Stimulated activated memory B cell treated with anti-CD40 and anti-IgM and Interleukin-4, amounts not matched to agents 10 μg/mL and 1 μg/mL and 100 μg/mL, for 72 hours (primary cell): ENCODE data around the gene TRPM1.

Source experiments
- ATAC-seq: fragments of 150-1000 bp; cut with Tn5 transposase; 2 replicates; pipeline ENCODE4 v1.10.0; 2021
- H3K27ac Mint-ChIP-seq: one replicate; pipeline ENCODE4 v1.8.0; 2022; ENCODE audit warnings: mild to moderate bottlenecking, mixed read lengths
- H3K27me3 Mint-ChIP-seq: one replicate; pipeline ENCODE4 v1.8.0; 2022; ENCODE audit warnings: mixed read lengths
- H3K36me3 Mint-ChIP-seq: one replicate; pipeline ENCODE4 v1.8.0; 2022; ENCODE audit warnings: mixed read lengths
- H3K4me1 Mint-ChIP-seq: one replicate; pipeline ENCODE4 v1.8.0; 2022; ENCODE audit warnings: mixed read lengths
- H3K4me3 Mint-ChIP-seq: one replicate; pipeline ENCODE4 v1.8.0; 2022; ENCODE audit warnings: mild to moderate bottlenecking, moderate library complexity, mixed read lengths
- H3K9me3 Mint-ChIP-seq: one replicate; pipeline ENCODE4 v1.8.0; 2022; ENCODE audit warnings: mixed read lengths

TRPM1 gene

GRCh38 chr15:30978328-30978727 lies 123.2 kb downstream of the TRPM1 start:
- H3K36me3 Mint-ChIP-seq = peaks cover 55% of the 10 kb centered on the region
- peaks cover 54% of the 10 kb centered on the region for H3K4me1 Mint-ChIP-seq
- peak overlapping the region; percentile 55 for H3K27ac Mint-ChIP-seq
- peaks cover 4% of the 10 kb centered on the region for H3K9me3 Mint-ChIP-seq
- H3K4me3 Mint-ChIP-seq = no peak overlapping the region
- H3K27me3 Mint-ChIP-seq = no peaks in the 10 kb centered on the region
- no peak for ATAC-seq

GRCh38 chr15:30974112-30974511 lies 127.4 kb downstream of the TRPM1 start:
- no peak overlapping the region for H3K4me3 Mint-ChIP-seq
- H3K36me3 Mint-ChIP-seq = peaks cover 45% of the 10 kb centered on the region
- H3K27me3 Mint-ChIP-seq = no peaks in the 10 kb centered on the region
- H3K27ac Mint-ChIP-seq = no peak overlapping the region
- H3K4me1 Mint-ChIP-seq = peaks cover 38% of the 10 kb centered on the region
- no peaks in the 10 kb centered on the region for H3K9me3 Mint-ChIP-seq
- ATAC-seq = no peak

GRCh38 chr15:30973379-30973778 lies 128.1 kb downstream of the TRPM1 start:
- H3K27me3 Mint-ChIP-seq = no peaks in the 10 kb centered on the region
- no peak overlapping the region for H3K4me3 Mint-ChIP-seq
- H3K4me1 Mint-ChIP-seq = peaks cover 31% of the 10 kb centered on the region
- ATAC-seq = no peak
- peaks cover 47% of the 10 kb centered on the region for H3K36me3 Mint-ChIP-seq
- H3K9me3 Mint-ChIP-seq = no peaks in the 10 kb centered on the region
- no peak overlapping the region for H3K27ac Mint-ChIP-seq

DNA sequence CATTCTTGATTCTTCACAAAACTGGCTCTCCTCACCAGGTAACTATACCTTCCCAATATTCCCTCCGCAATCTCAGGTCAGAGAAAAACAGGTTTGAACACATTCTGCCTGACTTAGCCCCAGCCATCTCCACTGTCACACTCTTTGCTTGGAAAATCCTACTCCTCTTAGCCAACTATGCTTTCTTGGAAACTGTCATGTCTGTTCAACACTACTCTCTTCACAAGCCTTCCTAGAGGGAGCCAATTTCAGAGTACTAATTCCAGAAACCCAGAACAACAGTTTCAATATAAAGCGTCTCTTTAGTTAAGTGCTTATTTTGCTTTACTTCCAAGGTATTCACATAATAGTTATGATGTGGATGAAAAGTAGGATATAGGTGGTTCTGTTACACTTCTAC lies 131.8 kb downstream of the TRPM1 start:
- Mint-ChIP-seq H3K4me1 (peaks cover 24% of the 10 kb centered on the region), H3K9me3 (no peaks in the 10 kb centered on the region), H3K27me3 (no peaks in the 10 kb centered on the region), H3K27ac (peak overlapping the region; percentile 74), H3K36me3 (peaks cover 51% of the 10 kb centered on the region), H3K4me3 (no peak overlapping the region)
- ATAC-seq = no peak

DNA sequence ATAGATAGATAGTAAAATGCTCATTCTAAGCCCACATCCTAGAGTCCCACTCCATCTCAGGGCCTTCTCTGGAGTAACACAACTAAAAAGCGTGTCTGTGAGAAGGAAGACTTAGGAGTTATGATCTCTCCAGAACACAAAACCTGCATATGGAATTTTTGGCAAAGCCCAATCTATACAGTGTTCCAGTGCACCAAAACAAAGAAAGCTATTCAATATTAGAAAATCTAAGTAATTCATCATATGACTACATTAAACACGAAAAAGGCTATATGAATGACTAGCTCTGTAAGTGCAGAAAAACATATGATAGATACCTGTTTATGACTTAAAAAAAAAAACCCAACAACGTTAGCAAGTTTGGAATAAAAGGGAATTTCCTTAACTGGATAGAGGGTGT lies 137.8 kb downstream of the TRPM1 start:
- Mint-ChIP-seq H3K36me3 (peaks cover 52% of the 10 kb centered on the region), H3K27ac (no peak overlapping the region), H3K9me3 (no peaks in the 10 kb centered on the region), H3K27me3 (no peaks in the 10 kb centered on the region), H3K4me1 (peaks cover 11% of the 10 kb centered on the region), H3K4me3 (no peak overlapping the region)
- ATAC-seq = no peak

- no peaks in the 10 kb centered on the region for H3K27me3 Mint-ChIP-seq
- no peak overlapping the region for H3K4me3 Mint-ChIP-seq
- ATAC-seq = no peak
- no peaks in the 10 kb centered on the region for H3K9me3 Mint-ChIP-seq
- peaks cover 17% of the 10 kb centered on the region for H3K4me1 Mint-ChIP-seq
- peaks cover 56% of the 10 kb centered on the region for H3K36me3 Mint-ChIP-seq
- peak overlapping the region; percentile 59 for H3K27ac Mint-ChIP-seq
Measured at GRCh38 chr15:30962659-30963058, 138.9 kb downstream of the TRPM1 start.

DNA sequence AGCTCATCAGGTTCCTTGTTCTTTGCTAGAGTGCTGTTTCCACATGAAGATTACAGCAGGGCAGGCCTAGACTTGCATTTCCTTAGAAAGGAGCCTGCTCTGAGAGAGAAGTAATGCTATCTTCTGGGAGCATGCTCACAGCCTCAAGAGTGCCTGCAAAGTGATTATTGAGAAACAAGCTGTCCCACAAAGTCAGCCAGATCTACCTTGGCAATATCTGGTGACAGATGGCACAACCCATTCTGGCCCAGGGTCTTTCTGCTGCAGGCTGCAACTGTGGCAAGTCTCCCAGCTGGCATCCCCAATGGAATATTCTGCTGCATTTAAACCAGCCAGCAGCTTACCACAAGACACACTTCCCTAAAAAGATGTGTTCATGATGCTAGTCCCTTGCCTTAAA lies 139.4 kb downstream of the TRPM1 start:
- peak overlapping the region; percentile 59 for H3K27ac Mint-ChIP-seq
- H3K9me3 Mint-ChIP-seq = no peaks in the 10 kb centered on the region
- no peak for ATAC-seq
- H3K36me3 Mint-ChIP-seq = peaks cover 62% of the 10 kb centered on the region
- no peaks in the 10 kb centered on the region for H3K27me3 Mint-ChIP-seq
- H3K4me3 Mint-ChIP-seq = no peak overlapping the region
- H3K4me1 Mint-ChIP-seq = peaks cover 21% of the 10 kb centered on the region

GRCh38 chr15:30958219-30958618 lies 143.3 kb downstream of the TRPM1 start:
- Mint-ChIP-seq H3K27me3 (no peaks in the 10 kb centered on the region), H3K27ac (peak overlapping the region; percentile 4), H3K36me3 (peaks cover 77% of the 10 kb centered on the region), H3K4me1 (peaks cover 16% of the 10 kb centered on the region), H3K9me3 (no peaks in the 10 kb centered on the region), H3K4me3 (no peak overlapping the region)
- ATAC-seq = no peak

DNA sequence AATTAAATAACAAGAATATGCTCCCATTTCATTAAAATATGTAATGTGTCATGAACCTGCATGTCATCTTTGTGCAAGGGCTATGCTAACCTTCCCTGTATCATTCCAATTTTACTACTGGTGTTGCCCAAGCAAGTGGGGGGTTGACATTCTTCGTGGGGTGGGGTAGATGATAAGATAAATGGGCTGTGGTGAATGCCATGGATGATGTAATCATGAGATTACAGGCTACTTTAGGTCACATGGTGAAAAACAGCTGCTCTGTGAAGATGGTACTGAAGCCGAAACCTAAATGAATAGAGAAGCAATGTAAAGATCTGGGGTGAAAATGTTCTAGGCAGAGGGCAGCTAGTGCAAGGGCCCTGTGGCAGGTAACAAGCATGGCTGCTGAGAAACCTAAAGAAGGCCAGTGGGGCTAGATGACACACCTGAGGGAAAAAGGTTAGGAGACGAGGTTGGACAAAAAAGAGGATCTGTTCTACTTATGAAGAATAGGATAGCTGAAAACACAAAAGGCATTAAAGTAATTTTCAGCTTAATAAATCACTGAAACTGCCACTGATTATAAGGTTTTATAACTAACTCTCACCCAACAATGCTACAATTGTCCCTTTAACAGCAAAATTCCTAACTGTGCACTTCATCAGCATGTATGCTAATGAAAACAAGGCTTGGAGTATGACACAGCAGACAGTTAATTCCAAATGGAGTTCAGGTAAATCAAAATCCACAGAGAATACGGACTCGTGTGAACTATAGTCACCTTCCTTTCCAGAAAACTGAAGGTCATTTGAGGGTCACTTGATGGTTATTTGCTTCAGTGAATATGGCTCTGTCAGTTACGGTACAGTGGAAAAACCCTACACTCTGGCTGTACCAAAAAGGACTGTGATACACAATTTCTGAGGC lies 145.1 kb downstream of the TRPM1 start:
- Mint-ChIP-seq H3K27me3 (no peaks in the 10 kb centered on the region), H3K27ac (peak overlapping the region; percentile 13), H3K9me3 (no peaks in the 10 kb centered on the region), H3K4me3 (no peak overlapping the region), H3K4me1 (peaks cover 12% of the 10 kb centered on the region), H3K36me3 (peaks cover 84% of the 10 kb centered on the region)
- ATAC-seq = no peak

DNA sequence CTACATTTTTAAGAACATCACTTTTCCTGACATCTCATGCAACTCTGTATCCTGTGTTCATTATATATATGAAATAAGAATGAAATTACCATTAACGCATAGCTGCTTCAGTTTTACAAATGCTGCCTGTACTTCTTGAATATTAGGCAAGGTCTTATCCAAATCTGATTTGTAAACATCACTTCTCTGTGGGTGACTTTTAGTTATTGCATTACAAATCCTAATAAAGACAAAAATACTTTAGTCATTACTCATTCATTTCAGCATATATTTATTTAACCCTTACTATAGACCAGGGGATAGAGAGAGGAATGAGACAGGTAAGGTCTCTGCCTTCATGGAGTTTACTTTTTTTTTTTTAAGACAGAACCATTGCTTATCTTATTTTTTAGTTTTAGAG lies 146.9 kb downstream of the TRPM1 start:
- Mint-ChIP-seq H3K27me3 (no peaks in the 10 kb centered on the region), H3K4me3 (no peak overlapping the region), H3K36me3 (peaks cover 86% of the 10 kb centered on the region), H3K9me3 (no peaks in the 10 kb centered on the region), H3K4me1 (peaks cover 10% of the 10 kb centered on the region), H3K27ac (peak overlapping the region; percentile 27)
- ATAC-seq = no peak

DNA sequence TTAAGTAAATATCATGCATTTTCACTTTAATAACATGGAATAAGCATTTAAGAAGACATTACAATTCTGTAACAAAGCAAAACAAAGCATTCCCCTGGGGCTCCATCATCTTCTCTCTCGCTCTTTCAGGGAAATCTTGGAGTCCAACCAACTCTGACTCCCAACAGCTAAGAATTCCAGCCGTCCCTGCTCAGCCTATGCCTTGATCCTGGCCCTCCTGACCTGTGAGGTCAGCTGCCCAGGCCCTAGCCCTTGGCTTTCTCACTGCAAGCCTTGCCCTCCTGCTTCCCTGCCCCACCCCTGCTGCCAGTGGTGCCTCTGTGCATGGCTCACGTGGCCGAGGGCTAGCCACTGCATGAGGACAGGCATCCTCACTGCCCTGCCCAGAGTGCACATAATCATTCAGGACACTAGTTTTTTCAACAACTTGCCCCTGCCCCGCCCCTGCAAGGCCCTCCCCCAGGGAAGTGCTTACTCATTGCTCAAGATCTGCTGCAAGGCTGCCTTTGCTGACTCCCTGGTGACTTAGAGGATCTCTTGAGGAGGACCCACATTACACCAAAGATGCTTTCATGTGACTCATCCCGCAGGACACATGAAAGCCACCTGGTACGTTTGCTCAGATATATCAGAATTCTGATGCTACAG lies 147.7 kb downstream of the TRPM1 start:
- Mint-ChIP-seq H3K27ac (no peak overlapping the region), H3K4me1 (peaks cover 10% of the 10 kb centered on the region), H3K27me3 (no peaks in the 10 kb centered on the region), H3K9me3 (no peaks in the 10 kb centered on the region), H3K4me3 (no peak overlapping the region), H3K36me3 (peaks cover 86% of the 10 kb centered on the region)
- no peak for ATAC-seq

GRCh38 chr15:30953183-30953582 lies 148.3 kb downstream of the TRPM1 start:
- ATAC-seq = no peak
- peaks cover 90% of the 10 kb centered on the region for H3K36me3 Mint-ChIP-seq
- H3K4me1 Mint-ChIP-seq = peaks cover 9% of the 10 kb centered on the region
- H3K9me3 Mint-ChIP-seq = no peaks in the 10 kb centered on the region
- H3K4me3 Mint-ChIP-seq = no peak overlapping the region
- no peak overlapping the region for H3K27ac Mint-ChIP-seq
- no peaks in the 10 kb centered on the region for H3K27me3 Mint-ChIP-seq
